Neural cell (in vitro differentiated cells): ENCODE results near the gene PRKCD. TPM values are rescaled to one million over a fixed set of nuclear protein-coding genes. Genes with fewer than 3 reads are reported as not detected.

Source experiments
- H2AFZ ChIP-seq: fragments of 200-600, 300-800 bp; sonication (generic), shearing (Covaris generic); 2 replicates; pipeline ENCODE4 v1.6.0; 2014; ENCODE audit warnings: low read depth, mild to moderate bottlenecking, antibody characterized with exemption, low read length, moderate library complexity
- H3F3A ChIP-seq: fragments of 200-600 bp; shearing (Covaris generic); 2 replicates; pipeline ENCODE4 v1.6.1; 2016; ENCODE audit warnings: mild to moderate bottlenecking, moderate library complexity, mixed read lengths, antibody characterized with exemption, low read length; ENCODE audit not compliant: insufficient read depth, poor library complexity, severe bottlenecking
- H3K27ac ChIP-seq: fragments of 200-600, 300-800 bp; sonication (generic), shearing (Covaris generic); 2 replicates; pipeline ENCODE4 v1.5.1; 2014; ENCODE audit warnings: mild to moderate bottlenecking, low read length, moderate library complexity
- H3K27me3 ChIP-seq: fragments of 300-800, 200-600 bp; sonication (generic), shearing (Covaris generic); 2 replicates; pipeline ENCODE4 v1.6.0; 2014; ENCODE audit warnings: mild to moderate bottlenecking, low read depth, low read length, moderate library complexity; ENCODE audit not compliant: insufficient read depth
- H3K36me3 ChIP-seq: fragments of 300-800, 200-600 bp; sonication (generic), shearing (Covaris generic); 2 replicates; pipeline ENCODE4 v1.5.1; 2014; ENCODE audit warnings: mild to moderate bottlenecking, antibody characterized with exemption, low read length, moderate library complexity; ENCODE audit not compliant: insufficient read depth
- H3K4me2 ChIP-seq: fragments of 300-800, 200-600 bp; sonication (generic), shearing (Covaris generic); 2 replicates; pipeline ENCODE4 v1.6.0; 2014; ENCODE audit warnings: mild to moderate bottlenecking, low read length
- H3K4me3 ChIP-seq: fragments of 300-800, 200-600 bp; sonication (generic), shearing (Covaris generic); 2 replicates; pipeline ENCODE4 v1.5.1; 2014; ENCODE audit warnings: mild to moderate bottlenecking, low read length, moderate library complexity
- H3K79me2 ChIP-seq: fragments of 200-600 bp; shearing (Covaris generic); replicated peaks from 2 replicates; pipeline ENCODE4 v1.6.0; 2014; ENCODE audit warnings: mild to moderate bottlenecking, low read length, moderate library complexity; ENCODE audit not compliant: insufficient read depth
- H3K9ac ChIP-seq: fragments of 300-800, 200-600 bp; sonication (generic), shearing (Covaris generic); 2 replicates; pipeline ENCODE4 v1.6.1; 2016; ENCODE audit warnings: mild to moderate bottlenecking, low read length, mixed read lengths
- H3K9me2 ChIP-seq: fragments of 200-600 bp; shearing (Covaris generic); 2 replicates; pipeline ENCODE4 v1.6.1; 2016; ENCODE audit warnings: mild to moderate bottlenecking, low read length, mixed read lengths; ENCODE audit not compliant: insufficient read depth
- H3K9me3 ChIP-seq: fragments of 200-600, 300-800 bp; sonication (generic), shearing (Covaris generic); 2 replicates; pipeline ENCODE4 v1.6.1; 2016; ENCODE audit warnings: mild to moderate bottlenecking, mixed run types, low read length, moderate library complexity, mixed read lengths
- H4K20me1 ChIP-seq: fragments of 200-600 bp; shearing (Covaris generic); 2 replicates; pipeline ENCODE4 v1.6.1; 2016; ENCODE audit warnings: mild to moderate bottlenecking, mixed run types; ENCODE audit not compliant: insufficient read depth
- CTCF ChIP-seq: fragments of 450-650 bp; IDR thresholded peaks from 2 replicates; pipeline ENCODE4 v1.5.1; 2014; ENCODE audit warnings: antibody characterized with exemption, mild to moderate bottlenecking, moderate library complexity; ENCODE audit not compliant: poor library complexity, severe bottlenecking
- EP300 ChIP-seq: fragments of 450-650 bp; conservative IDR thresholded peaks from 2 replicates; pipeline ENCODE4 v1.6.1; 2014; ENCODE audit warnings: antibody characterized with exemption, mild to moderate bottlenecking, moderate library complexity; ENCODE audit not compliant: poor library complexity, severe bottlenecking
- EZH2 ChIP-seq: fragments of 200-600, 300-800 bp; shearing (Covaris generic), sonication (generic); IDR thresholded peaks from 2 replicates; pipeline ENCODE4 v1.6.1; 2014; ENCODE audit warnings: antibody characterized with exemption, low read length, borderline replicate concordance, mild to moderate bottlenecking; ENCODE audit not compliant: insufficient read depth, poor library complexity, severe bottlenecking
- MXI1 ChIP-seq: fragments of 450-650 bp; conservative IDR thresholded peaks from 2 replicates; pipeline ENCODE4 v1.6.1; 2014; ENCODE audit warnings: antibody characterized with exemption, mild to moderate bottlenecking; ENCODE audit not compliant: poor library complexity, severe bottlenecking
- POLR2AphosphoS5 ChIP-seq: IDR thresholded peaks from 2 replicates; pipeline ENCODE4 v1.6.1; 2012
- RAD21 ChIP-seq: fragments of 450-650 bp; conservative IDR thresholded peaks from 2 replicates; pipeline ENCODE4 v1.6.1; 2014; ENCODE audit warnings: antibody characterized with exemption, mild to moderate bottlenecking, moderate library complexity
- REST ChIP-seq: IDR thresholded peaks from 2 replicates; pipeline ENCODE4 v1.6.1; 2012; ENCODE audit warnings: borderline replicate concordance
- SMC3 ChIP-seq: fragments of 450-650 bp; conservative IDR thresholded peaks from 2 replicates; pipeline ENCODE4 v1.6.1; 2014; ENCODE audit warnings: antibody characterized with exemption, mild to moderate bottlenecking, moderate library complexity; ENCODE audit not compliant: poor library complexity
- TAF1 ChIP-seq: IDR thresholded peaks from 2 replicates; pipeline ENCODE4 v1.6.1; 2012; ENCODE audit warnings: low read depth
- polyA plus RNA-seq: library from polyadenylated mRNA; depleted of rRNA; stranded (reverse); fragments of >200 nt; gene quantifications from 2 replicates; pipeline ENCODE4 v1.2.3, GENCODE V29; 2014

Gene PRKCD
- polyA plus RNA-seq, 1 donor from 2014 or later = not detected

- no peaks in the 10 kb centered on the region for H3K9me2 ChIP-seq
- H3K79me2 ChIP-seq = no peaks in the 10 kb centered on the region
- peaks cover 20% of the 10 kb centered on the region for H3K27me3 ChIP-seq
- H3F3A ChIP-seq = no peaks in the 10 kb centered on the region
- H3K4me2 ChIP-seq = no peak overlapping the region
- no peaks in the 10 kb centered on the region for H4K20me1 ChIP-seq
- H3K4me3 ChIP-seq = no peak overlapping the region
- no peak overlapping the region for H3K27ac ChIP-seq
- no peaks in the 10 kb centered on the region for H3K36me3 ChIP-seq
- H2AFZ ChIP-seq = no peak overlapping the region
- no peaks in the 10 kb centered on the region for H3K9me3 ChIP-seq
- no peak overlapping the region for H3K9ac ChIP-seq
- TF ChIP-seq EZH2 = no peak
- TF ChIP-seq RAD21 = no peak
- TF ChIP-seq CTCF = no peak
- no peak for TF ChIP-seq SMC3
- no peak for TF ChIP-seq EP300
- no peak for TF ChIP-seq REST
- no peak for TF ChIP-seq MXI1
- TF ChIP-seq TAF1 = no peak
- TF ChIP-seq POLR2AphosphoS5 = no peak
These were observed 7.0 kb upstream of the PRKCD start for GRCh38 chr3:53153980-53154379.

- Histone ChIP-seq H3F3A (no peaks in the 10 kb centered on the region), H4K20me1 (no peaks in the 10 kb centered on the region), H2AFZ (no peak overlapping the region), H3K79me2 (no peaks in the 10 kb centered on the region), H3K9me2 (no peaks in the 10 kb centered on the region), H3K4me3 (no peak overlapping the region), H3K9ac (no peak overlapping the region), H3K27ac (no peak overlapping the region), H3K27me3 (peaks cover 28% of the 10 kb centered on the region), H3K4me2 (no peak overlapping the region), H3K36me3 (no peaks in the 10 kb centered on the region), H3K9me3 (no peaks in the 10 kb centered on the region)
- TF ChIP-seq RAD21 (no peak), REST (no peak), MXI1 (no peak), SMC3 (no peak)
These were observed 6.1 kb upstream of the PRKCD start for GRCh38 chr3:53154881-53155285.
